GM12878 (cell line): ENCODE results near the gene CCND2. TPM values are rescaled to one million over a fixed set of nuclear protein-coding genes. Genes with fewer than 3 reads are reported as not detected.

ENCODE experiments used
- ATAC-seq: fragments of 200-7000 bp; cut with Tn5 transposase; 3 replicates; pipeline ENCODE4 v1.9.1; 2020; ENCODE audit warnings: mild to moderate bottlenecking, moderate library complexity
- BruUV-seq: library from RNA; stranded (reverse); fragments of 400-500 nt; replicated peaks from 2 replicates; lab custom pipeline; 2021; lab: Mats Ljungman, UMichigan
- CTCF ChIA-PET: fragments of 300-600 bp; sonication (Branson Sonifier 250); formaldehyde crosslinking; extraction: SDS; loops from one replicate; lab custom pipeline; 2021; ENCODE audit warnings: inconsistent platforms; lab: Yijun Ruan, JAX
- POLR2A ChIA-PET: fragments of 350-600 bp; formaldehyde crosslinking; extraction: SDS; loops from one replicate; lab custom pipeline; 2021; ENCODE audit warnings: inconsistent platforms; lab: Charles Lee
- RAD21 ChIA-PET: fragments of 300-600 bp; sonication (Branson Sonifier 250); formaldehyde crosslinking; loops from one replicate; lab custom pipeline; 2023; ENCODE audit warnings: antibody characterized with exemption; ENCODE audit not compliant: unreplicated experiment; lab: Charles Lee
- SMC1A ChIA-PET: fragments of 300-600 bp; sonication (Branson Sonifier 250); formaldehyde crosslinking; loops from one replicate; lab custom pipeline; 2023; ENCODE audit not compliant: unreplicated experiment, uncharacterized antibody; lab: Charles Lee
- DNase-seq: peaks from one replicate; pipeline ENCODE4 v3.0.0-alpha.2; 2011; ENCODE audit warnings: low read depth, low spot score
- FAIRE-seq: peaks from 3 replicates; lab custom pipeline; 2011; peaks lifted over from hg19 to GRCh38; lab: Jason Lieb, UNC
- H2AFZ ChIP-seq: 2 replicates; pipeline ENCODE4 v1.6.0; 2011; ENCODE audit warnings: low read depth, low read length, control low read depth; ENCODE audit not compliant: control insufficient read depth
- H3K27ac ChIP-seq: 2 replicates; pipeline ENCODE4 v1.5.1; 2011; ENCODE audit warnings: control low read depth; ENCODE audit not compliant: control insufficient read depth, insufficient read depth
- H3K27me3 ChIP-seq, 2 experiments: replicated peaks in 1 of 2; 2 replicates each; pipeline versions ENCODE4 v1.6.0 to v1.6.1; 2011; ENCODE audit warnings: low read length in 1 of 2; ENCODE audit not compliant: control insufficient read depth in 2 of 2, insufficient read depth in 2 of 2
- H3K36me3 ChIP-seq, 2 experiments: 2 replicates each; pipeline ENCODE4 v1.5.1; 2011; ENCODE audit warnings: low read length in 1 of 2; ENCODE audit not compliant: control insufficient read depth in 2 of 2, insufficient read depth in 2 of 2
- H3K4me1 ChIP-seq: 2 replicates; pipeline ENCODE4 v1.6.1; 2011; ENCODE audit warnings: mild to moderate bottlenecking, low read length, moderate library complexity, mixed read lengths; ENCODE audit not compliant: control insufficient read depth, insufficient read depth
- H3K4me2 ChIP-seq: 2 replicates; pipeline ENCODE4 v1.6.0; 2011; ENCODE audit warnings: control low read depth; ENCODE audit not compliant: control insufficient read depth, insufficient read depth
- H3K4me3 ChIP-seq: fragments of 200-600 bp; sonication (generic); 2 replicates; pipeline ENCODE4 v1.5.1; 2016
- H3K79me2 ChIP-seq: 2 replicates; pipeline ENCODE4 v1.6.0; 2011; ENCODE audit warnings: low read length; ENCODE audit not compliant: control insufficient read depth, insufficient read depth
- H3K9ac ChIP-seq: 2 replicates; pipeline ENCODE4 v1.8.0; 2011; ENCODE audit warnings: low read length, control low read depth, mixed read lengths; ENCODE audit not compliant: control insufficient read depth, insufficient read depth
- H3K9me3 ChIP-seq: replicated peaks from 3 replicates; pipeline ENCODE4 v1.5.1; 2011; ENCODE audit warnings: mild to moderate bottlenecking, low read length; ENCODE audit not compliant: control insufficient read depth, insufficient read depth
- H4K20me1 ChIP-seq: 2 replicates; pipeline ENCODE4 v1.6.0; 2011; ENCODE audit not compliant: control insufficient read depth, insufficient read depth
- CHD4 ChIP-seq: fragments of 200-600 bp; sonication (generic); IDR thresholded peaks from 2 replicates; pipeline ENCODE4 v1.6.1; 2016; ENCODE audit warnings: mild to moderate bottlenecking
- POLR2A ChIP-seq: IDR thresholded peaks from 2 replicates; pipeline ENCODE4 v1.6.1; 2011; ENCODE audit warnings: low read depth, mild to moderate bottlenecking, low read length
- POLR2AphosphoS5 ChIP-seq: IDR thresholded peaks from 2 replicates; pipeline ENCODE4 v1.6.1; 2011; ENCODE audit warnings: mild to moderate bottlenecking, low read length, inconsistent platforms
- SPI1 ChIP-seq: IDR thresholded peaks from 2 replicates; pipeline ENCODE4 v1.6.1; 2011; ENCODE audit warnings: low read depth, mild to moderate bottlenecking, low read length, moderate library complexity, borderline replicate concordance; ENCODE audit not compliant: insufficient read depth
- WGBS: methylation state at CpG from one replicate; pipeline ENCODE4 v1.1.6; 2016; ENCODE audit warnings: low lambda C conversion rate; ENCODE audit not compliant: insufficient replicate concordance, insufficient coverage; ENCODE audit errors: missing lambda C conversion rate; 5-methylcytosine and 5-hydroxymethylcytosine counted together
- in situ Hi-C: fragments of 300-500 bp; cut with MboI; formaldehyde crosslinking; loops from 9 replicates; pipeline ENCODE4 v1.14.3; 2018; ENCODE audit warnings: mixed read lengths
- intact Hi-C: fragments of 100-400 bp; cut with micrococcal nuclease; formaldehyde crosslinking; loops from one replicate; pipeline ENCODE4 v1.14.2; 2022; ENCODE audit not compliant: unreplicated experiment
- polyA plus RNA-seq, 11 experiments: library from polyadenylated mRNA; depleted of rRNA in 4 of 11; unstranded in 6 of 11; stranded (reverse) in 5 of 11; fragments of >200 nt; fragmentation: Nextera tagmentation in 4 of 11; fragmentation: Illumina TruSeq in 1 of 11; extraction: Ambion mirVana in 4 of 11; extraction: Trizol in 1 of 11; gene quantifications; 1 replicate in 1 of 11; 2 replicates in 10 of 11; pipeline versions ENCODE4 v1.2.1 to v1.2.3, GENCODE V29; 2011 to 2016; ENCODE audit warnings: inconsistent platforms in 2 of 11, missing spikeins in 2 of 11, low read depth in 1 of 11
- total RNA-seq, 4 experiments: library from RNA; depleted of rRNA in 3 of 4; stranded (reverse); fragments of >200 nt in 3 of 4; fragmentation: Illumina TruSeq in 1 of 4; extraction: Trizol in 1 of 4; gene quantifications; 2 replicates each; pipeline versions ENCODE4 v1.2.1 to v1.2.3, GENCODE V29; 2013 to 2021
- TF ChIP-seq, protein P1 (sequence below): IDR thresholded peaks from 2 replicates; pipeline ENCODE4 v1.6.1; 2011; ENCODE audit warnings: low read depth, low read length, improper control_type of control experiment, borderline replicate concordance

CCND2 gene
- total and polyA plus RNA-seq, 10 of the 15 experiments (the other 5 are each of a cell fraction or from before 2014, with no cell fraction given): 30.1 to 263 (median 152) TPM

DNA sequence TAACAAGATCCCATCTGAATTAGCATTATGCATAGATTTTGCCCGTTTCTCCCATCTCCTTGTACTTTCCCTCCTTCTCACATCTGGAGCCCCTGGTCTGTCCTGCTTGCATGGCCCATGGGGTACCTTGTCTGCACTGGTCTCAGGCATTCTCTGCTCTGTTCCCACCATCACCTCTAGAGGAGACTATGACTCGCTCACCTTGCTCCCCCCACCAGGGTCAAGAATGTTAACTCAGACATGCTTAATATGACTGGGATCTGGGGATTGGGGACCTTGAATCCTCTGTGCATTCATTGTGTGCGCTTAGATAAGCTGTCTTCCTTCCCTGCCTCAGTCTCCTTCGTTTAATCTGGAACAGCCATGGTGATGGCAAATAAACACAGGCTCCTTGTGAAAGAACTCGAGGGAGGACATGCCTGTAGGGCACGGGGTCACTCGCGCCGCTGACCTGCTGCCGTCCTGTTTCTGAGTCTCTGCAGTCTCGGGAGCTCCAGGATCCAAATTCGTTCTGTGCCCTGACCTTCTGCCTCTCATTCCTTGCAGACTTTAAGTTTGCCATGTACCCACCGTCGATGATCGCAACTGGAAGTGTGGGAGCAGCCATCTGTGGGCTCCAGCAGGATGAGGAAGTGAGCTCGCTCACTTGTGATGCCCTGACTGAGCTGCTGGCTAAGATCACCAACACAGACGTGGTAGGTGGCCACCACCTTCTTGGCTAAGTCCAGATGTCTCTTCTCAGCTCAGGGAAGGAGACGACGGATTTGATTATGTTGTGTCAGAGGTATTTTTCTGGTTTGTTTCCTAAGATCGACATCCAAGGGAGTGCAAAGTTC, 15.0 kb downstream of the CCND2 start:
- BruUV-seq: no TSS peak
- in situ Hi-C loops: no loop called here
- H3K27me3 ChIP-seq: no peaks in the 10 kb centered on the region
- RAD21 ChIA-PET: interaction anchor here (1.1 kb wide), 1 partner anchor 290 kb away, joined by 3 read pairs; no protein-coding TSS in a partner anchor
- no peak overlapping the region for H3K9ac ChIP-seq
- POLR2A ChIA-PET: no interaction called here
- H3K9me3 ChIP-seq: no peaks in the 10 kb centered on the region
- intact Hi-C loops: no loop called here
- FAIRE-seq (no peak), DNase-seq (no peak), ATAC-seq (peak; percentile 4; the same call in 1 of the 3 replicates)
- H3K4me1 ChIP-seq: peaks cover 8% of the 10 kb centered on the region
- no peak overlapping the region for H2AFZ ChIP-seq
- H3K27ac ChIP-seq: no peak overlapping the region
- peaks cover 50 to 59% of the 10 kb centered on the region in 2 experiments for H3K36me3 ChIP-seq
- no peak overlapping the region for H3K4me3 ChIP-seq
- TF ChIP-seq POLR2A (peak; percentile 52), POLR2AphosphoS5 (0 out of 2 replicates have a peak, but pooled peaks have one; percentile 13), CHD4 (no peak), SPI1 (peak; percentile 30; the same call in 1 of the 2 replicates)
- TF ChIP-seq, protein P1, sequence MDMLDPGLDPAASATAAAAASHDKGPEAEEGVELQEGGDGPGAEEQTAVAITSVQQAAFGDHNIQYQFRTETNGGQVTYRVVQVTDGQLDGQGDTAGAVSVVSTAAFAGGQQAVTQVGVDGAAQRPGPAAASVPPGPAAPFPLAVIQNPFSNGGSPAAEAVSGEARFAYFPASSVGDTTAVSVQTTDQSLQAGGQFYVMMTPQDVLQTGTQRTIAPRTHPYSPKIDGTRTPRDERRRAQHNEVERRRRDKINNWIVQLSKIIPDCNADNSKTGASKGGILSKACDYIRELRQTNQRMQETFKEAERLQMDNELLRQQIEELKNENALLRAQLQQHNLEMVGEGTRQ: no peak
- WGBS: 81% methylated on average over 20 of the region's 20 CpGs
- peaks cover 11% of the 10 kb centered on the region; the same call in 1 of the 2 replicates for H4K20me1 ChIP-seq
- CTCF ChIA-PET: interaction anchor here (0.6 to 1.5 kb wide), 2 partner anchors 11 to 114 kb away, joined by 3 to 8 read pairs; no protein-coding TSS in a partner anchor
- H3K4me2 ChIP-seq: no peak overlapping the region
- H3K79me2 ChIP-seq: peaks cover 66% of the 10 kb centered on the region
- SMC1A ChIA-PET: interaction anchor here (1.3 to 1.7 kb wide), 2 partner anchors 10 to 290 kb away, joined by 3 to 8 read pairs; no protein-coding TSS in a partner anchor
